GM12878 (cell line): ENCODE data around the gene ARL4C. TPM values are rescaled to one million over a fixed set of nuclear protein-coding genes. Genes with fewer than 3 reads are reported as not detected.

Experiments
- ATAC-seq: fragments of 200-7000 bp; cut with Tn5 transposase; 3 replicates; pipeline ENCODE4 v1.9.1; 2020; ENCODE audit warnings: mild to moderate bottlenecking, moderate library complexity
- BruUV-seq: library from RNA; stranded (reverse); fragments of 400-500 nt; replicated peaks from 2 replicates; lab custom pipeline; 2021; lab: Mats Ljungman, UMichigan
- CTCF ChIA-PET: fragments of 300-600 bp; sonication (Branson Sonifier 250); formaldehyde crosslinking; extraction: SDS; loops from one replicate; lab custom pipeline; 2021; ENCODE audit warnings: inconsistent platforms; lab: Yijun Ruan, JAX
- POLR2A ChIA-PET: fragments of 350-600 bp; formaldehyde crosslinking; extraction: SDS; loops from one replicate; lab custom pipeline; 2021; ENCODE audit warnings: inconsistent platforms; lab: Charles Lee
- RAD21 ChIA-PET: fragments of 300-600 bp; sonication (Branson Sonifier 250); formaldehyde crosslinking; loops from one replicate; lab custom pipeline; 2023; ENCODE audit warnings: antibody characterized with exemption; ENCODE audit not compliant: unreplicated experiment; lab: Charles Lee
- SMC1A ChIA-PET: fragments of 300-600 bp; sonication (Branson Sonifier 250); formaldehyde crosslinking; loops from one replicate; lab custom pipeline; 2023; ENCODE audit not compliant: unreplicated experiment, uncharacterized antibody; lab: Charles Lee
- DNase-seq: peaks from one replicate; pipeline ENCODE4 v3.0.0-alpha.2; 2011; ENCODE audit warnings: low read depth, low spot score
- FAIRE-seq: peaks from 3 replicates; lab custom pipeline; 2011; peaks lifted over from hg19 to GRCh38; lab: Jason Lieb, UNC
- H2AFZ ChIP-seq: 2 replicates; pipeline ENCODE4 v1.6.0; 2011; ENCODE audit warnings: low read depth, low read length, control low read depth; ENCODE audit not compliant: control insufficient read depth
- H3K27ac ChIP-seq: 2 replicates; pipeline ENCODE4 v1.5.1; 2011; ENCODE audit warnings: control low read depth; ENCODE audit not compliant: control insufficient read depth, insufficient read depth
- H3K27me3 ChIP-seq, 2 experiments: replicated peaks in 1 of 2; 2 replicates each; pipeline versions ENCODE4 v1.6.0 to v1.6.1; 2011; ENCODE audit warnings: low read length in 1 of 2; ENCODE audit not compliant: control insufficient read depth in 2 of 2, insufficient read depth in 2 of 2
- H3K36me3 ChIP-seq, 2 experiments: 2 replicates each; pipeline ENCODE4 v1.5.1; 2011; ENCODE audit warnings: low read length in 1 of 2; ENCODE audit not compliant: control insufficient read depth in 2 of 2, insufficient read depth in 2 of 2
- H3K4me1 ChIP-seq: 2 replicates; pipeline ENCODE4 v1.6.1; 2011; ENCODE audit warnings: mild to moderate bottlenecking, low read length, moderate library complexity, mixed read lengths; ENCODE audit not compliant: control insufficient read depth, insufficient read depth
- H3K4me2 ChIP-seq: 2 replicates; pipeline ENCODE4 v1.6.0; 2011; ENCODE audit warnings: control low read depth; ENCODE audit not compliant: control insufficient read depth, insufficient read depth
- H3K4me3 ChIP-seq: fragments of 200-600 bp; sonication (generic); 2 replicates; pipeline ENCODE4 v1.5.1; 2016
- H3K79me2 ChIP-seq: 2 replicates; pipeline ENCODE4 v1.6.0; 2011; ENCODE audit warnings: low read length; ENCODE audit not compliant: control insufficient read depth, insufficient read depth
- H3K9ac ChIP-seq: 2 replicates; pipeline ENCODE4 v1.8.0; 2011; ENCODE audit warnings: low read length, control low read depth, mixed read lengths; ENCODE audit not compliant: control insufficient read depth, insufficient read depth
- H3K9me3 ChIP-seq: replicated peaks from 3 replicates; pipeline ENCODE4 v1.5.1; 2011; ENCODE audit warnings: mild to moderate bottlenecking, low read length; ENCODE audit not compliant: control insufficient read depth, insufficient read depth
- H4K20me1 ChIP-seq: 2 replicates; pipeline ENCODE4 v1.6.0; 2011; ENCODE audit not compliant: control insufficient read depth, insufficient read depth
- HCFC1 ChIP-seq: fragments of 150-350 bp; IDR thresholded peaks from 2 replicates; pipeline ENCODE4 v1.6.1; 2014; ENCODE audit warnings: low read length
- SIX5 ChIP-seq: IDR thresholded peaks from 2 replicates; pipeline ENCODE4 v1.6.1; 2011; ENCODE audit warnings: mild to moderate bottlenecking, low read depth, low read length, moderate library complexity; ENCODE audit not compliant: severe bottlenecking
- ZZZ3 ChIP-seq: IDR thresholded peaks from 2 replicates; pipeline ENCODE4 v1.6.1; 2011; ENCODE audit warnings: low read depth; ENCODE audit not compliant: control insufficient read depth, insufficient read length
- WGBS: methylation state at CpG from one replicate; pipeline ENCODE4 v1.1.6; 2016; ENCODE audit warnings: low lambda C conversion rate; ENCODE audit not compliant: insufficient replicate concordance, insufficient coverage; ENCODE audit errors: missing lambda C conversion rate; 5-methylcytosine and 5-hydroxymethylcytosine counted together
- in situ Hi-C: fragments of 300-500 bp; cut with MboI; formaldehyde crosslinking; loops from 9 replicates; pipeline ENCODE4 v1.14.3; 2018; ENCODE audit warnings: mixed read lengths
- intact Hi-C: fragments of 100-400 bp; cut with micrococcal nuclease; formaldehyde crosslinking; loops from one replicate; pipeline ENCODE4 v1.14.2; 2022; ENCODE audit not compliant: unreplicated experiment
- polyA plus RNA-seq, 11 experiments: library from polyadenylated mRNA; depleted of rRNA in 4 of 11; unstranded in 6 of 11; stranded (reverse) in 5 of 11; fragments of >200 nt; fragmentation: Nextera tagmentation in 4 of 11; fragmentation: Illumina TruSeq in 1 of 11; extraction: Ambion mirVana in 4 of 11; extraction: Trizol in 1 of 11; gene quantifications; 1 replicate in 1 of 11; 2 replicates in 10 of 11; pipeline versions ENCODE4 v1.2.1 to v1.2.3, GENCODE V29; 2011 to 2016; ENCODE audit warnings: inconsistent platforms in 2 of 11, missing spikeins in 2 of 11, low read depth in 1 of 11
- total RNA-seq, 4 experiments: library from RNA; depleted of rRNA in 3 of 4; stranded (reverse); fragments of >200 nt in 3 of 4; fragmentation: Illumina TruSeq in 1 of 4; extraction: Trizol in 1 of 4; gene quantifications; 2 replicates each; pipeline versions ENCODE4 v1.2.1 to v1.2.3, GENCODE V29; 2013 to 2021
- TF ChIP-seq, protein P1 (sequence below), 3 experiments: IDR thresholded peaks in 2 of 3; conservative IDR thresholded peaks in 1 of 3; 2 replicates each; pipeline ENCODE4 v1.5.1; 2011; ENCODE audit warnings: low read depth in 3 of 3, low read length in 3 of 3, mild to moderate bottlenecking in 3 of 3, control low read depth in 2 of 3, moderate library complexity in 2 of 3, inconsistent platforms in 1 of 3, mixed read lengths in 1 of 3; ENCODE audit not compliant: control insufficient read depth in 2 of 3, insufficient read depth in 1 of 3; ENCODE audit errors: extremely low read depth in 1 of 3

ARL4C gene
- total and polyA plus RNA-seq, 10 of the 15 experiments (the other 5 are each of a cell fraction or from before 2014, with no cell fraction given), result 0.03 to 0.72 (median 0.06) TPM; not detected in 4

DNA sequence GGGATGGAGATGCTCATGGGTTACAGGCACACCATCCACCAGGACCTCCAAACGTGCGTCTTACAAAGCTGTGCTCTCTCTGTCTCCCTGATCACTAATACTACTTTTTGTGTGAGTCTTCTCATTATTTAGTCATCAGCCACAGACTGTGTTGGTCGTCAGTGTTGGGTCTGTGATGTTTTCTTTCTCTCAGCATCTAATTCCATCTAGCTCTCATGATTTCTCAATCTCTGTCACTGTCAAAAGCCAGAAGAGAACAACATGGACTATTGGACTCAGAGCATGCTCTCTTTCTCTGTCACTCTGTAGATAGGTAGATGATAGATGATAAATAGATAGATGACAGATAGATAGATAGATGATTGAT lies 6.0 kb upstream of the ARL4C start (continued):
- TF ChIP-seq SIX5, result no peak

DNA sequence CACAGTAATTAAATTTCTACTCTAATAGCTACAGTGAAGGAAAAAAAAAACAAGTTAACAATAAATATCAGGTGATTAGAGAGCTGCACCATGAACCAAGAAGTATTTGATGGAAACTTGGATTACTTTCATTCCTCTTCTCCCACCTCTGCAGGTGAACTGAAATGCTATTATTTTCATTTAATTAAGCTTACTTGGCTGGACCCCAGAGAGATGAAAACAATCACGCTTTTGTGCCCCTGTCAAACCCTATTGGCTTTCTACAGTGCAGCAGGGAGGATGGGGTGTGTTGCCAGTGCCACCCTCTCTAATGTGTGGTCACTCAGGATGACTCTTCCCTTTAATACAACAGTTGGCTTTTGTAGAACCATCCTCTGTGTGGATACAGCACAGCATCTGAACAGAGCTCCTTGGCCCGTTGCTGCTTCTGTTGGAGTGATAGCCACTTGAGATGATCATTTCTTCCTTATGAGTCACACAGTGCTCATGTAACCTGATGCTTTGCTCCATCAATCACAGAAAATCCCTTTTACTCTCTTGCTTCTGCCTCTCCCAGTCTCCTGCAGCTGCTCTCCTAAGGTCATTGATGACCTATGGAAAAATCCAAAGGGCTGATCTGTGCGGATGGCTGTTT lies 5.5 kb upstream of the ARL4C start:
- ATAC-seq (no peak), DNase-seq (no peak), FAIRE-seq (no peak)
- H3K4me2 ChIP-seq, result no peak overlapping the region
- CTCF ChIA-PET, result interaction anchor here (0.5 to 2.4 kb wide), 2 partner anchors 138 to 367 kb away, joined by 3 to 12 read pairs; no protein-coding TSS in a partner anchor
- RAD21 ChIA-PET, result interaction anchor here (0.7 to 1.2 kb wide), 2 partner anchors 212 to 367 kb away, joined by 3 to 5 read pairs; no protein-coding TSS in a partner anchor
- intact Hi-C loops, result no loop called here
- TF ChIP-seq ZZZ3 (no peak), HCFC1 (no peak)
- TF ChIP-seq, protein P1, sequence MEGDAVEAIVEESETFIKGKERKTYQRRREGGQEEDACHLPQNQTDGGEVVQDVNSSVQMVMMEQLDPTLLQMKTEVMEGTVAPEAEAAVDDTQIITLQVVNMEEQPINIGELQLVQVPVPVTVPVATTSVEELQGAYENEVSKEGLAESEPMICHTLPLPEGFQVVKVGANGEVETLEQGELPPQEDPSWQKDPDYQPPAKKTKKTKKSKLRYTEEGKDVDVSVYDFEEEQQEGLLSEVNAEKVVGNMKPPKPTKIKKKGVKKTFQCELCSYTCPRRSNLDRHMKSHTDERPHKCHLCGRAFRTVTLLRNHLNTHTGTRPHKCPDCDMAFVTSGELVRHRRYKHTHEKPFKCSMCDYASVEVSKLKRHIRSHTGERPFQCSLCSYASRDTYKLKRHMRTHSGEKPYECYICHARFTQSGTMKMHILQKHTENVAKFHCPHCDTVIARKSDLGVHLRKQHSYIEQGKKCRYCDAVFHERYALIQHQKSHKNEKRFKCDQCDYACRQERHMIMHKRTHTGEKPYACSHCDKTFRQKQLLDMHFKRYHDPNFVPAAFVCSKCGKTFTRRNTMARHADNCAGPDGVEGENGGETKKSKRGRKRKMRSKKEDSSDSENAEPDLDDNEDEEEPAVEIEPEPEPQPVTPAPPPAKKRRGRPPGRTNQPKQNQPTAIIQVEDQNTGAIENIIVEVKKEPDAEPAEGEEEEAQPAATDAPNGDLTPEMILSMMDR (IDR thresholded peaks at IDR 0.05 in 2 of 3, conservative IDR thresholded peaks at IDR 0.05 in 1 of 3; ENCODE audit: control insufficient read depth in 2 of 3, extremely low read depth in 1 of 3, insufficient read depth in 1 of 3, low read depth in 3 of 3, low read length in 3 of 3), result no peak
- POLR2A ChIA-PET, result no interaction called here
- H3K27ac ChIP-seq, result no peak overlapping the region
- SMC1A ChIA-PET, result interaction anchor here (0.6 to 1.4 kb wide), 2 partner anchors 217 to 914 kb away, joined by 3 to 4 read pairs; no protein-coding TSS in a partner anchor
- in situ Hi-C loops, result loop anchor here (5.0 kb wide), 1 partner anchor 365 kb away; no protein-coding TSS in a partner anchor
- no peak overlapping the region for H3K4me3 ChIP-seq
- BruUV-seq, result no TSS peak
- H3K79me2 ChIP-seq, result no peaks in the 10 kb centered on the region
- H4K20me1 ChIP-seq, result no peaks in the 10 kb centered on the region
- H3K27me3 ChIP-seq, result no peaks in the 10 kb centered on the region; a peak in 3 of 4 replicates
- H3K9ac ChIP-seq, result no peak overlapping the region
- H3K9me3 ChIP-seq, result no peaks in the 10 kb centered on the region
- no peaks in the 10 kb centered on the region for H3K36me3 ChIP-seq
- H3K4me1 ChIP-seq, result no peaks in the 10 kb centered on the region
- H2AFZ ChIP-seq, result no peak overlapping the region
- WGBS, result 23% methylated on average over 3 of the region's 3 CpGs
